Stimulated activated CD8-positive, alpha-beta memory T cell treated with anti-CD3 and anti-CD28 coated beads, Interleukin-2, amount 100 ng/mL, for 1 hour (primary cell): Measurements from ENCODE around the gene TAF13.
"Not testable (repeated sequence)": the region's sequence is repeated elsewhere in the genome, so short reads cannot be mapped to it uniquely, and the experiment has no call there.

ENCODE experiments used
- DNase-seq, 2 donors: peaks; one replicate each; pipeline ENCODE4 v3.0.0-alpha.2; 2020; ENCODE audit warnings: low read depth in 2 of 2

The TAF13 gene

GRCh38 chr1:109046671-109047070, 29.1 kb downstream of the TAF13 start:
- no peak for DNase-seq

- DNase-seq = no peak
Measured at GRCh38 chr1:109045595-109045994, 30.2 kb downstream of the TAF13 start.

GRCh38 chr1:109041621-109042468, 34.0 kb downstream of the TAF13 start, which contains the start of gene WDR47:
Gene WDR47, minus strand, starts transcription at chr1:109042102. Its CDS starts 18,590 bp downstream, at chr1:109023512.
- DNase-seq = peak; percentile 89 to 92

- peak in 1 of 2 donors; percentile 7 for DNase-seq
Measured at GRCh38 chr1:109040989-109041620, 34.7 kb downstream of the TAF13 start.

- no peak for DNase-seq
Measured at GRCh38 chr1:109040627-109040988, 35.2 kb downstream of the TAF13 start.

- DNase-seq = no peak
Measured at GRCh38 chr1:109034382-109034781, 41.4 kb downstream of the TAF13 start.

GRCh38 chr1:109029493-109029892, 46.3 kb downstream of the TAF13 start:
- not testable (repeated sequence) for DNase-seq

- no peak for DNase-seq
Measured at GRCh38 chr1:109027841-109028240, 48.0 kb downstream of the TAF13 start.

- DNase-seq = no peak
Measured at GRCh38 chr1:109025694-109026093, 50.1 kb downstream of the TAF13 start.

GRCh38 chr1:109024646-109025045, 51.2 kb downstream of the TAF13 start:
- no peak for DNase-seq

GRCh38 chr1:109020693-109021257, 55.0 kb downstream of the TAF13 start:
- DNase-seq = no peak

GRCh38 chr1:109017719-109018118, 58.1 kb downstream of the TAF13 start:
- DNase-seq = not testable (repeated sequence)

- DNase-seq = no peak
Measured at GRCh38 chr1:109017134-109017533, 58.7 kb downstream of the TAF13 start.
